Mesodermal cell (in vitro differentiated cells): Measurements from ENCODE around the gene CUL4A.

Source experiments
- H3K27ac ChIP-seq: 2 replicates; pipeline ENCODE4 v1.7.0; 2013; ENCODE audit warnings: mild to moderate bottlenecking, low read depth, low read length, moderate library complexity; ENCODE audit not compliant: severe bottlenecking
- H3K36me3 ChIP-seq: 2 replicates; pipeline ENCODE4 v1.7.1; 2013; ENCODE audit warnings: mild to moderate bottlenecking, low read length, moderate library complexity; ENCODE audit not compliant: control insufficient read depth, insufficient read depth
- H3K4me1 ChIP-seq: one replicate; pipeline ENCODE4 v1.7.1; 2013; ENCODE audit warnings: mild to moderate bottlenecking, low read length; ENCODE audit not compliant: insufficient read depth, control insufficient read depth, poor library complexity, severe bottlenecking
- H3K4me3 ChIP-seq: 2 replicates; pipeline ENCODE4 v1.7.0; 2013; ENCODE audit warnings: low read length, control low read depth, mild to moderate bottlenecking; ENCODE audit not compliant: insufficient read depth, poor library complexity, severe bottlenecking; ENCODE audit errors: extremely low read depth
- H3K9me3 ChIP-seq: 2 replicates; pipeline ENCODE4 v1.7.1; 2013; ENCODE audit warnings: mild to moderate bottlenecking, low read length, moderate library complexity; ENCODE audit not compliant: control insufficient read depth
- WGBS, 2 experiments: methylation state at CpG; one replicate each; pipeline ENCODE4 v1.1.5; 2013; ENCODE audit warnings: missing lambda C conversion rate in 2 of 2; ENCODE audit not compliant: insufficient coverage in 2 of 2; 5-methylcytosine and 5-hydroxymethylcytosine counted together

CUL4A gene

GRCh38 chr13:113192902-113193301, 16.5 kb upstream of the CUL4A start:
- Histone ChIP-seq H3K36me3 (peaks cover 96% of the 10 kb centered on the region), H3K27ac (no peak overlapping the region), H3K4me1 (peaks cover 3% of the 10 kb centered on the region), H3K9me3 (peaks cover 6% of the 10 kb centered on the region), H3K4me3 (no peak overlapping the region)
- WGBS, 2 experiments: 91 to 100% methylated on average over 1 of the region's 2 CpGs

DNA sequence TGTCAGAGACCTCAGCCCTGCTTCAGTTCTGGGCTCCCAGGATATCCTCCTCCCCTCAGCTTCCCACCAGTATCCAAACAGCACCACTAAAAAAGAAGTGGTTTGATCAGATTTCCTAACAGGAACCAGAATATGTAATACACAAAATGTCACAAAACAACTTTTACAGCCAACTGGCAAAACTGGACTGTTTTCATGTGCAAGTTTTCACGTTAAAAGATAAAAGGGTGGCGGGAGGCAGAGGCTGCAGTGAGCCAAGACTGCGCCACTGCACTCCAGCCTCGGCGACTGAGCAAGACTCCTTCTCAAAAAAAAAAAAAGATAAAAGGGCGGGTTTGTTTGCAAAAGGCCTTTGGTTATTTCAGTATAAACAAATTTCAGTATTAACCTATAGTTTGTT, 14.1 kb upstream of the CUL4A start:
- H3K4me1 ChIP-seq: no peaks in the 10 kb centered on the region
- H3K36me3 ChIP-seq: peaks cover 89% of the 10 kb centered on the region
- no peak overlapping the region for H3K27ac ChIP-seq
- H3K9me3 ChIP-seq: no peaks in the 10 kb centered on the region
- 100% methylated on average over 1 to 5 of the region's 6 CpGs for WGBS, 2 experiments
- no peak overlapping the region for H3K4me3 ChIP-seq

DNA sequence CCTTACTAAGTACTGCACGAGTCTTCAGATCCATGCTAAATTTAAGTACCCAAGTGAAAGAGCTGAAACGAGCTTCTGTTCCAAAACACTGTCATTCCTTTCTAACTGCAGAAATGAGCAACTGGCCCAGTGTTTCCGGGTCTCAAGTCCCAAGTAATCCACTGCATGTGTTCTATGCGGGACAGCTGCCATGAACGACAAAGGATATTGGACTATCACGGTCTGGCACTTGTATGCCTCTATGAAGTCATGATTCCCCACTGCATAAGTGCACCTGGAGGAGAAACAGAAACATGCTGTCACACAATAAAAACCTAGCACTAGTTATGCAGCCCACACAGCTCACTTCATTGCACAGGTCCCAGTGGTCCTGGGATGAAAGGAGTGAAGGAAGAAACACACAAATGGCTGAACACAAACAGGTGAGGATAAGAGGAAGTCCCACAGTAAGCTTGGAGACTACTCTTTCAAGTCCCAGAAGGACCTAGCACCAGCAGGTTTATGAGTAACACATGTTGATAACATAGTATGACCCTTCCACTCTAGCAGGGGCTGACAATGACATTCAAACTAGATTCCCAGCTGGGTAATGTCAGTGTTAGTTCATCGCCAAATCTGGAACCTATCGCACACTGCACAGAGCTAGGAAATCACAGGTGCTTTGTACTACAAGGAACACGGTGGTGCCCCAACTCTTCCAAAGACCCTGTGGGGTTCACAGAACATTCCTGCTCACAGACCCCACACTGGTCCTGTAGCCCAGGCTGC, 12.3 kb upstream of the CUL4A start:
- H3K27ac ChIP-seq: no peak overlapping the region
- WGBS, 2 experiments: 96% methylated on average over 9 of the region's 9 CpGs
- H3K4me3 ChIP-seq: no peak overlapping the region
- peaks cover 78% of the 10 kb centered on the region for H3K36me3 ChIP-seq
- H3K4me1 ChIP-seq: no peaks in the 10 kb centered on the region
- H3K9me3 ChIP-seq: no peaks in the 10 kb centered on the region

DNA sequence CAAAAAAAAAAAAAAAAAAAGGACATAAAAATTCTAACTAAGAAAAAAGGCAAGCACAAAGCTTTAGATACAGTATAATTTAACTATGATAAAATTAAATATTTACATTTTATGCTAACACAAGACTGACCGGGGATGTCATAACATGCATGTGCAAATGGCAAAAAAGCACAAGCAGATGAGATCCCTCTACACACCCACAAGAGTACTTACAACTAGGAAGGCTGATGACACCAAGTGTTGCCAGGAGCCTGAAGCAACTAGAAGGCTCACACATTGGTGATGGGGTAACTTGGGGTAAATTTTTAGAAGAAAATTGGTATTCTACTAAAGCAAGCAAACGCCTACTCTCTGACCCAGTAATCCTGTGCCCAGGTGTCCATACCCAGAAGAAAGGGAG, 7.6 kb upstream of the CUL4A start:
- Histone ChIP-seq H3K4me1 (peaks cover 8% of the 10 kb centered on the region), H3K27ac (no peak overlapping the region), H3K4me3 (no peak overlapping the region), H3K36me3 (peaks cover 56% of the 10 kb centered on the region), H3K9me3 (no peaks in the 10 kb centered on the region)
- 91% methylated on average over 1 of the region's 2 CpGs; no CpG with 5 or more reads in 1 of the 2 experiments for WGBS, 2 experiments

DNA sequence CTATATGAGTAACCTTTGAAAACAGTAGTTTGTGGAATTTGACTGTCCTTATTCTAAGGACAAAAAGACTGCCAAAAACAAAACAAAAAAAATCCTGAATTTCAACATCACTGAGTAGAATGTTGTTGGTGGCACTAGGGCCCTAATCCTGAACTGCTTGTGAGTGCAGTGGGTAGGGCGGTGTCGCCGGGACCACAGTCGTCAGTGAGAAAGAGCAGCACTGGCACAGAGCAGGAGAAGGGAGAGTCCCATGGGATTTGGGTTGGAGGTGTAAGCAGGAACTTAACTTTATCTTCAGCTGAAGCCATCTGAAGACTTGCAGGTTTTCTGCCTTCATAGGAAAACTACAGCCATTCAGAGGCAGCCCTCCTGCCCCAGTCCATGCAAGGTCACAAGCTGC, 6.5 kb upstream of the CUL4A start:
- no peak overlapping the region for H3K27ac ChIP-seq
- peaks cover 12% of the 10 kb centered on the region for H3K4me1 ChIP-seq
- WGBS, 2 experiments: 100% methylated on average over 3 to 4 of the region's 4 CpGs
- H3K9me3 ChIP-seq: no peaks in the 10 kb centered on the region
- H3K4me3 ChIP-seq: no peak overlapping the region
- peaks cover 46% of the 10 kb centered on the region for H3K36me3 ChIP-seq

DNA sequence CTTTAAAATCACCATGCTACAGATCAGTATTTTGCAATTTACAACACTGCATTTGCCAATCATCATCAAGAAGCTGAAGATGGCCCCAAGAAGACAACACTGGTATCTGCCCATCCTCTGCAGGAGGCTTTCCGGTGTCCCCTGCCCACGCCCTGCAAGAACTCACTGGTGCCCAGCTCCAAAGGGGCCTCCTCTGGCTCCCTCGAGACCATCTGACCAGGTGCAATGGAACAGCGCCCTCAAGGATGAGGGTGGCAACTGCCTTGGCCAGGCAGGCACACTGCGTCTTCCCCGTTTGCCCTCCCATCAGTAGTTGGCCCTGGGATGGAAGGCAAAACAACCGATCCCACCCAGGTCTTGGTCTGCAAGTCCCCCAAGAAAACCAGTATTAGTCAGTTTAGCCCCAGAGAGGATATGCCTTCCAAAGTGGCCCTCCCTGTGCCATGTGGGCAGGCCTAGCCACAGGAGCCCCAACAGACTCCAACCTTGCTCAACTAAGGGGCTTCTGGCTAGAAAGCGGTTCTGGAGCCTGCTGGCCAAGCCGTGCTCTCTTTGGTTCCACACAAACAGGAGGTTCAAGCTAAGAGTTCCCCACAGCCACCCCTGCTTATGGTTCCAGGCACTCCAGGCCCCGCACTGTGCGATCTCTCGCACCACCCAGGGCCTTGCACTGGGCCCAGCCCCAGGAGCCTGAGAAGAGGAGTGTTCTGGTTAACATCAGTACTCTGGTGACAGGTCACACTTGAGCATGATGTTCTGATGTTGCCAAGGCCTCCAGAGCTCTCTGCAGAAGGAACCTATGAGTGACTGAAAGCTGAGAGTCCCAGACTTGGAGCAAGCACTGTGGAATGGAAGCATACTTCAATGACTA, 5.7 kb upstream of the CUL4A start:
- H3K36me3 ChIP-seq: peaks cover 44% of the 10 kb centered on the region
- WGBS, 2 experiments: 92 to 97% methylated on average over 11 to 12 of the region's 12 CpGs
- H3K9me3 ChIP-seq: no peaks in the 10 kb centered on the region
- peaks cover 12% of the 10 kb centered on the region for H3K4me1 ChIP-seq
- no peak overlapping the region for H3K4me3 ChIP-seq
- peak overlapping the region; percentile 20 for H3K27ac ChIP-seq

DNA sequence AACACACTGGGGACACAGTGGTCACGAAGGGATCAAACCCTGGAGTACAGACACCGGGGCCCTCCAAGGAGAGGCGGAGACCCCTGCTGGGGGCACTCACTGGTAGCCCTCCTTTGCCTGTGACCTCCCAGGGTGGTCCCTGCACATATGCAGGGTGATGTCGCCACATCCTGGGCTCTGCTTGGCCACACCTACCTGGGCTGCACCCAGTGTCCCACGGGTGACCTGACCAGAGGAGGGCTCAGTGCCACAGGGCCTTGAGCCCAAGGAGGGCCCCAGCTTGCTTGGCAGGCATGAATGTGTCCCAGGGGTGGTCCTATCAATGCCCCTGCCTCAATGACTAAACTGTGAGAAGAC, 5.1 kb upstream of the CUL4A start:
- Histone ChIP-seq H3K27ac (peak overlapping the region; percentile 20), H3K9me3 (no peaks in the 10 kb centered on the region), H3K4me3 (no peak overlapping the region), H3K36me3 (peaks cover 39% of the 10 kb centered on the region), H3K4me1 (peaks cover 12% of the 10 kb centered on the region)
- 95 to 100% methylated on average over 4 to 5 of the region's 5 CpGs for WGBS, 2 experiments

- WGBS, 2 experiments: 93 to 100% methylated on average over 3 to 4 of the region's 5 CpGs
- Histone ChIP-seq H3K4me3 (no peak overlapping the region), H3K4me1 (peaks cover 12% of the 10 kb centered on the region), H3K9me3 (no peaks in the 10 kb centered on the region), H3K36me3 (peaks cover 28% of the 10 kb centered on the region), H3K27ac (no peak overlapping the region)
Measured at GRCh38 chr13:113205428-113205931, 3.9 kb upstream of the CUL4A start.

- Histone ChIP-seq H3K4me1 (peaks cover 24% of the 10 kb centered on the region), H3K9me3 (no peaks in the 10 kb centered on the region), H3K36me3 (peaks cover 39% of the 10 kb centered on the region), H3K4me3 (peak overlapping the region; percentile 80), H3K27ac (no peak overlapping the region)
- 44 to 54% methylated on average over 3 of the region's 3 CpGs for WGBS, 2 experiments
Measured at GRCh38 chr13:113207460-113207859, 2.0 kb upstream of the CUL4A start.

DNA sequence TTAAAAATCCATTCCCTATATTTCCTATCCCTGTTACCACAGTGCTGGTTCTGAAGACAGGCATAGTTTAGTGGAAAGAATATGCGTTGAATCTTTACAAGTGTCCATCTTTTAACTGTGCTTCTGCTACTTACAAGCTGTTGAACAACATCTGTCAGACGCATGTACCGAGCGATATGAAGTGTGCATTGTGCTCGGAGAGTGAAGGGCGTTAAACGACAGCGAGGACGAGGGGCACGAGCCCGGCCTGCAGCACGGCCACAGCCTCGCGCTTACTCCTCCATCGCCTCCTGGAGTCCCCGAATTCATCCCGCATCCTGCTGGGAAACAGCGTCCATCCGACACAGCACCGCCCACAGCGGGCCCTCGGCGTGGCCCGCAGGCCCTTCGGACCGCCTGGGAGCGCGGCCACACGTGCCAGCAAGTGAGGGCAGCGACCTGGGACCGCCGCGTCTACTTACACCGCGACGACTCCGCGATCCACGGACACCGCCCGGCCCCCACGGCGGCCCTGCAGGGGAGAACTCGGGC, 1.5 kb upstream of the CUL4A start:
- Histone ChIP-seq H3K4me1 (peaks cover 24% of the 10 kb centered on the region), H3K9me3 (no peaks in the 10 kb centered on the region), H3K4me3 (peak overlapping the region; percentile 80), H3K36me3 (peaks cover 44% of the 10 kb centered on the region), H3K27ac (peak overlapping the region; percentile 98)
- WGBS, 2 experiments: 1% methylated on average over 37 to 39 of the region's 44 CpGs
